Activated T-cell treated with anti-CD3 and anti-CD28 coated beads for 48 hours (primary cell): ENCODE results near the gene BCAN.
A peak's percentile ranks its signal among the peaks of the same experiment; 100 is the strongest.
"Not testable (repeated sequence)": the region's sequence is repeated elsewhere in the genome, so short reads cannot be mapped to it uniquely, and the experiment has no call there.

Experiments
- DNase-seq: peaks from one replicate; pipeline ENCODE4 v3.0.0-alpha.2; 2020; ENCODE audit warnings: low read depth

The BCAN gene, protein sequence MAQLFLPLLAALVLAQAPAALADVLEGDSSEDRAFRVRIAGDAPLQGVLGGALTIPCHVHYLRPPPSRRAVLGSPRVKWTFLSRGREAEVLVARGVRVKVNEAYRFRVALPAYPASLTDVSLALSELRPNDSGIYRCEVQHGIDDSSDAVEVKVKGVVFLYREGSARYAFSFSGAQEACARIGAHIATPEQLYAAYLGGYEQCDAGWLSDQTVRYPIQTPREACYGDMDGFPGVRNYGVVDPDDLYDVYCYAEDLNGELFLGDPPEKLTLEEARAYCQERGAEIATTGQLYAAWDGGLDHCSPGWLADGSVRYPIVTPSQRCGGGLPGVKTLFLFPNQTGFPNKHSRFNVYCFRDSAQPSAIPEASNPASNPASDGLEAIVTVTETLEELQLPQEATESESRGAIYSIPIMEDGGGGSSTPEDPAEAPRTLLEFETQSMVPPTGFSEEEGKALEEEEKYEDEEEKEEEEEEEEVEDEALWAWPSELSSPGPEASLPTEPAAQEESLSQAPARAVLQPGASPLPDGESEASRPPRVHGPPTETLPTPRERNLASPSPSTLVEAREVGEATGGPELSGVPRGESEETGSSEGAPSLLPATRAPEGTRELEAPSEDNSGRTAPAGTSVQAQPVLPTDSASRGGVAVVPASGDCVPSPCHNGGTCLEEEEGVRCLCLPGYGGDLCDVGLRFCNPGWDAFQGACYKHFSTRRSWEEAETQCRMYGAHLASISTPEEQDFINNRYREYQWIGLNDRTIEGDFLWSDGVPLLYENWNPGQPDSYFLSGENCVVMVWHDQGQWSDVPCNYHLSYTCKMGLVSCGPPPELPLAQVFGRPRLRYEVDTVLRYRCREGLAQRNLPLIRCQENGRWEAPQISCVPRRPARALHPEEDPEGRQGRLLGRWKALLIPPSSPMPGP

GRCh38 chr1:156641761-156642264 is at the start of gene BCAN:
BCAN (plus strand) TSS chr1:156642117; CDS start chr1:156646055, 3,938 bp downstream.
- no peak for DNase-seq

- no peak for DNase-seq
Measured at GRCh38 chr1:156592158-156592909, 49.6 kb upstream of the BCAN start.

DNA sequence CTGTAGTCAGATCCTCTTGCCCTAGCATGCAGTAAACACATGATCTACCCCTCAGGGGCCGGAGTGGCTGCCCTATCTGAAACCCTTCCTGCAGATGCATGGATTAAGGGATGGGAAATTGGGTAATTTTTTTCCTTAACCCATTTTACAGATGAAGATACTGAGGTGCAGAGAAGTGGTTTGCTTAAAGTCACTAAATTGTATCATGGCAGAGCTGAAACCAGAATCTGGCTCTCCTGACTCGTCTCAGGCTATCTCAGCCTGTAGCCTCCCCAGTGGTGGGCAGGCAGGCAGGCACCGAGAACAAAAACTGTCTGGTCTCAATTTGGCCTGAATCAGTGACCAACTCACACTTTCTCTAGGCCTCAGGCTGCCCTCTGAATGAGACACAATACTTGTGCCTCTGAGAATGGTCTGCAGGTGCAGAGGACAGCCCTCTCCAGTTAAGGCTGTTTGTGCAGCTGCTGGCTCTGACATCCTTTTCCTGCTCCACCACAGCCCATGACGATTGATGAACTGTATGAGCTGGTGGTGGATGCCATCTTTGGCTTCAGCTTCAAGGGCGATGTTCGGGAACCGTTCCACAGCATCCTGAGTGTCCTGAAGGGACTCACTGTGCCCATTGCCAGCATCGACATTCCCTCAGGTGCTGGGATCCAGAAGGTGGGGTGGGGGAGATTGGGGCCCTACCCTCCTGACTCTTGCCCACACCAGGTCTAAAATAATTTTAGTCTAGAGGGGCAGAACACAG is 48.8 kb upstream of the BCAN start:
- DNase-seq = no peak

DNA sequence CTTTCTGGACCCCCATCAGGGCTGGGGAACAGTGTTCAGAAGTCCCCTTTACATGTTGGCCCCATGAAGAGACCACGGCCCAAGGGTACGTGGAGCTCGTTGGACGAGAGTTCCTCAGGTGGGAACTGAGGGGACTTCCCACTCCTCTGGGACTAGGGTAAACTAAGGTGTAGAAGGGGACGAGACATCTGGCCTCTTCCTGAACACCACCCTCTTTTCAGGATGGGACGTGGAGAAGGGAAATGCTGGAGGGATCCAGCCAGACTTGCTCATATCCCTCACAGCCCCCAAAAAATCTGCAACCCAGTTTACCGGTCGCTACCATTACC is 48.3 kb upstream of the BCAN start:
- DNase-seq = no peak

DNA sequence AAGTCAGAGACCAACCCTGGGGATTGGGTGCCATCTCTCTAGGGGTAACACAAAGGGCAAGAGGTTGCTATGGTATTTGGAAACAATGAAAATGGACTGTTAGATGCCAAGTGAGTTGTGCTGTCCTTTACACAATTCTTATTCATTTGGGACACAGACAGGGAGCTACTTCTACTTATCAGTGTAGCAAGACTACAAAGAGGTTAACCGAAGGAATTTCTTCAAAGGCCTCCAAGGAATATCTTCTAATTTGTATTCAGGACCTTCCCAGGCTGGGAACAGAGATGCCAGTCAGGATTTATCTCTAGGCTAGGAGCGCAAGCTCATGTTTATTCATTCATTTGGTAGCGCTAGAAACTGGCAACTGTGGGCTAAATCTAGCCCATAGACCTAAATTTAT is 47.7 kb upstream of the BCAN start:
- no peak for DNase-seq

- no peak for DNase-seq
Measured at GRCh38 chr1:156595016-156595415, 46.9 kb upstream of the BCAN start.

DNA sequence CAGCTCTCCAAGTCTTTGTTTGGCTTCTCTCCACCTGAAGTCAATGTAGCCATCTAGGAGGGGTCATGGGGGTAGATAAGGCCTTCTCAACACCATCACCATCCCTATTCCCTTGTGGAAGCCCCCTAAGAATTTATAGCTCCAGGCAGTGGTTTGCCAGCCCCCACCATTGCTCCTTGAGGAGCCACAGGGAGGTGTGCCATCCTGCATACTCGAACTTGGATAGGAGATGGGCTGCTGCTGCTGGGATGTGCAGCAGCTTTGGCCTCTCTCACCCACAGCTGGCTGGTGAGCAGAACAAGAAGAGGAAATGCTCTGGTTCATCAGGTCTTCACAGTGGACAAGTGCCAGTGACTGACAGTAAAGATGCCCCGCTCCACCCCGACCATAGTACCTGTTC is 45.5 kb upstream of the BCAN start:
- no peak for DNase-seq

DNA sequence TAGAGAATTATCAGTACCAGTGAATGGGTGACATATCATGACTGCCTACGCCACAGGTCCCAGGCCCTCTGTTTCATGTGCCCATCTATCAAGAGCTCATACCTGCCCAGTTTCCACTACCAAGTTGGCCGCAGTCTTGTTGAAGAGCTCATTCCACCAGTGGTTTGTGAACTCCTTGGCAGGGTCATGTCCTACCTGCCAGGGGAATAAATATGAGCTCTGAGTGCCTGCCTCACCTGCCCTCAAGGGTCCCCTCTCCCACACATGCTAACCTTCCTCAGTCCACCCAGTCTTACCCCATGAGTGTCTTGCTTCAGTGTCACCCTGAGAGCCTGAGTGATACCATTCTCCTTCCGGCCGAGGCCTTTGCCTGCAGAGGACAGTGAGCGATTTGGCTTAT is 43.8 kb upstream of the BCAN start:
- no peak for DNase-seq

GRCh38 chr1:156598731-156599432 is 43.0 kb upstream of the BCAN start:
- DNase-seq = no peak

DNA sequence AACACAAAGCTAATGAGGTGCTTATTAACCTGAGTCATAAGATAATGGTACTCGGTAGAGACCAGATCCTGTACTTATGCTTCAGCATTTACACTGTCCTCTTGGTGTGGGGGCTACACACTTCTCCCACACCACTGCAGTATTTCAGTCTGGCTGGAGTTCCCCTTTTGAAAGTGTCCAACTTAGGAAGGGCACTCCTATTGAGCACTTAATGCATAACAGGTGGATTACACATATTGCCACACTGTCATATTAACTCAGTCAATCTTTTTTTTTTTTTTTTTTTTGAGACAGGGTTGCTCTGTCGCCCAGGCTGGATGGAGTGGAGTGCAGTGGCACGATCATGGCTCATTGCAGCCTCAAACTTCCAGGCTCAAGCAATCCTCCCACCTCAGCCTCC is 42.1 kb upstream of the BCAN start:
- no peak for DNase-seq

DNA sequence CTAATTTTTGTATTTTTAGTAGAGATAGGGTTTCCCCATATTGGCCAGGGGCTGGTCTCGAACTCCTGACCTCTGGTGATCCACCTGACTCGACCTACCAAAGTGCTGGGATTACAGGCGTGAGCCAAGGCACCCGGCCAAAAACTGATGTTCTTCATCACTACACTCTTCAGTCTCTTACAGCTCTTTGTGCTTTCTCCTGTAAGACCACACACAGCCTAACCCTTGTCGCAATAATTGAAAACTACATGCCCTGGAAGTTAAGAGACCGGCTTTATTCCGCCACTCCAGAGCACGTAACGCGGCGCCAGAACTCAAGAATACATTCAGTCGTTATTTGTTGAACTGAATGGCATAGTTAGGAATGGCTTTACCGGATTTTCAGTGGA is 41.2 kb upstream of the BCAN start:
- no peak for DNase-seq

GRCh38 chr1:156601122-156601830 is 40.6 kb upstream of the BCAN start, which contains the start of gene GPATCH4:
GPATCH4 (minus strand) TSS chr1:156601479.
- peak; percentile 66 for DNase-seq

- no peak for DNase-seq
Measured at GRCh38 chr1:156601892-156602291, 40.0 kb upstream of the BCAN start.

GRCh38 chr1:156602557-156602993 is 39.3 kb upstream of the BCAN start:
- DNase-seq = no peak

- not testable (repeated sequence) for DNase-seq
Measured at GRCh38 chr1:156607344-156607743, 34.6 kb upstream of the BCAN start.

- peak; percentile 48 for DNase-seq
Measured at GRCh38 chr1:156608036-156608674, 33.8 kb upstream of the BCAN start.

- DNase-seq = peak; percentile 44
Measured at GRCh38 chr1:156608981-156609380, 32.9 kb upstream of the BCAN start.

DNA sequence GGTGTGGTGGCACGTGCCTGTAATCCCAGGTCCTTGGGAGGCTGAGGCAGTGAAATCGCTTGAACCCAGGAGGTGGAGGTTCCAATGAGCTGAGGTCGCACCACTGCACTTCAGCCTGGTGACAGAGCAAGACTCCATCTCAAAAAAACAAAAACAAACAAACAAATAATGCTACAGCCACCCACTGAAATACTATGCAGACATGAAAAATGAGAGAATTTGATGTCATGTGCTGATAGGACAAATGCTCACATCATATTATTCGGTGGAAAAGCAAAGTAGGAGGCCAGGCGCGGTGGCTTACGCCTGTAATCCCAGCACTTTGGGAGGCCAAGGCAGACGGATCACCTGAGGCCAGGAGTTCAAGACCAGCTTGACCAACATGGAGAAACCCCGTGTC is 31.8 kb upstream of the BCAN start:
- not testable (repeated sequence) for DNase-seq

GRCh38 chr1:156612666-156613065 is 29.3 kb upstream of the BCAN start:
- no peak for DNase-seq

- no peak for DNase-seq
Measured at GRCh38 chr1:156615946-156616345, 26.0 kb upstream of the BCAN start.
